Stomach (tissue), 9 donors: ENCODE results near the gene SOCS7. TPM values are rescaled to one million over a fixed set of nuclear protein-coding genes. Genes with fewer than 3 reads are reported as not detected.
"Not testable (repeated sequence)": the region's sequence is repeated elsewhere in the genome, so short reads cannot be mapped to it uniquely, and the experiment has no call there.

Experiments
- DNase-seq, 2 donors: peaks; one replicate each; pipeline versions ENCODE4 v3.0.0 to v3.0.0-alpha.2; 2013 to 2019
- H3K27ac ChIP-seq, 5 donors: fragments of 200-600 bp in 4 of 5; sonication (generic) in 4 of 5; one replicate each; pipeline ENCODE4 v1.5.1; 2013 to 2019; ENCODE audit warnings: mild to moderate bottlenecking in 1 of 5, moderate library complexity in 1 of 5
- H3K27me3 ChIP-seq, 3 donors: fragments of 200-600 bp; sonication (generic); one replicate each; pipeline ENCODE4 v1.5.1; 2017 to 2019; ENCODE audit warnings: mixed run types in 1 of 3
- H3K36me3 ChIP-seq, 4 donors: fragments of 200-600 bp; sonication (generic); 1 replicate in 3 of 4; 2 replicates in 1 of 4; pipeline ENCODE4 v1.5.1; 2016 to 2019
- H3K4me1 ChIP-seq, 4 donors: fragments of 200-600 bp; sonication (generic); one replicate each; pipeline ENCODE4 v1.5.1; 2016 to 2019
- H3K4me3 ChIP-seq, 4 donors: fragments of 200-600 bp; sonication (generic) in 3 of 4; one replicate each; pipeline ENCODE4 v1.5.1; 2016 to 2019; ENCODE audit warnings: mild to moderate bottlenecking in 1 of 4
- H3K9me3 ChIP-seq, 4 donors: fragments of 200-600 bp; sonication (generic); one replicate each; pipeline ENCODE4 v1.5.1; 2016 to 2019
- CTCF ChIP-seq, 7 experiments: fragments of 450-650 bp in 4 of 7; fragments of 200-600 bp in 3 of 7; sonication (generic) in 3 of 7; IDR thresholded peaks; one replicate each; pipeline ENCODE4 v1.5.1; 2016 to 2019; ENCODE audit warnings: antibody characterized with exemption in 7 of 7, control low read depth in 2 of 7, mild to moderate bottlenecking in 1 of 7
- EP300 ChIP-seq: sonication (generic); formaldehyde crosslinking; IDR thresholded peaks from one replicate; pipeline ENCODE4 v1.6.1; 2017; ENCODE audit warnings: antibody characterized with exemption
- POLR2A ChIP-seq, 4 donors: fragments of 450-650 bp; IDR thresholded peaks; one replicate each; pipeline ENCODE4 v1.6.1; 2016; ENCODE audit warnings: antibody characterized with exemption in 4 of 4, control low read depth in 2 of 4, mild to moderate bottlenecking in 1 of 4, moderate library complexity in 1 of 4
- POLR2AphosphoS5 ChIP-seq, 3 donors: sonication (generic); formaldehyde crosslinking; IDR thresholded peaks; one replicate each; pipeline ENCODE4 v1.6.1; 2016; ENCODE audit warnings: antibody characterized with exemption in 3 of 3
- WGBS, 5 donors: extraction: QIAGEN DNeasy Blood & Tissue Kit in 3 of 5; methylation state at CpG; one replicate each; pipeline versions ENCODE4 v1.1.5 to v1.1.7; 2013 to 2018; 5-methylcytosine and 5-hydroxymethylcytosine counted together
- intact Hi-C: fragments of 100-400 bp; cut with DNase I; formaldehyde crosslinking; loops from one replicate; pipeline ENCODE4 v1.15.1; 2023; ENCODE audit warnings: low total_unique reads
- polyA plus RNA-seq, 3 donors: library from polyadenylated mRNA; stranded (reverse); fragments of 200-250 nt; gene quantifications; one replicate each; pipeline ENCODE4 v1.2.3, GENCODE V29; 2013
- total RNA-seq, 5 donors: library from RNA; depleted of rRNA; stranded (reverse); fragments of >200 nt; gene quantifications; one replicate each; pipeline versions ENCODE4 v1.1.0 to v1.2.3, GENCODE V29; 2014 to 2016
- donor health status: healthy with polysubstance abuse.
- donor health status: Bipolar disorder and iron deficiency.
- donor health status: healthy.

SOCS7 gene
- total and polyA plus RNA-seq, 8 donors = 2.5 to 52.4 (median 11.3) TPM

- Histone ChIP-seq H3K9me3 (no peaks in the 10 kb centered on the region), H3K4me1 (peaks cover 18 to 59% (median 36%) of the 10 kb centered on the region in 4 donors), H3K27me3 (no peaks in the 10 kb centered on the region), H3K4me3 (no peak overlapping the region), H3K36me3 (no peaks in the 10 kb centered on the region), H3K27ac (peak overlapping the region in 2 of 5 donors; percentile 16 to 31)
- TF ChIP-seq POLR2AphosphoS5 (IDR thresholded peaks at IDR 0.05) (no peak), CTCF (IDR thresholded peaks at IDR 0.05) (no peak), POLR2A (IDR thresholded peaks at IDR 0.05) (no peak), EP300 (no peak)
- WGBS, 5 donors = 75 to 86% (median 78%) methylated on average over 8 to 10 of the region's 10 CpGs
- no peak for DNase-seq
- intact Hi-C loops = no loop called here
These were observed 79.9 kb downstream of the SOCS7 start for GRCh38 chr17:38431346-38432145.

GRCh38 chr17:38434178-38434665 is 82.6 kb downstream of the SOCS7 start:
- peak overlapping the region in 2 of 5 donors; percentile 1 to 50 for H3K27ac ChIP-seq
- H3K4me3 ChIP-seq = no peak overlapping the region
- H3K36me3 ChIP-seq = no peaks in the 10 kb centered on the region
- H3K27me3 ChIP-seq = no peaks in the 10 kb centered on the region
- intact Hi-C loops = no loop called here
- peaks cover 1 to 39% (median 20%) of the 10 kb centered on the region in 4 donors for H3K4me1 ChIP-seq
- no peaks in the 10 kb centered on the region for H3K9me3 ChIP-seq
- TF ChIP-seq EP300 = no peak
- no peak for TF ChIP-seq POLR2A (IDR thresholded peaks at IDR 0.05)
- TF ChIP-seq POLR2AphosphoS5 (IDR thresholded peaks at IDR 0.05) = no peak
- no peak for TF ChIP-seq CTCF (IDR thresholded peaks at IDR 0.05)
- WGBS, 5 donors = 75 to 87% (median 87%) methylated on average over 21 of the region's 21 CpGs
- DNase-seq = peak in 1 of 2 donors; percentile 58

- no peaks in the 10 kb centered on the region for H3K9me3 ChIP-seq
- DNase-seq = peak in 1 of 2 donors; percentile 41
- H3K36me3 ChIP-seq = no peaks in the 10 kb centered on the region
- peak overlapping the region in 1 of 5 donors; percentile 50 for H3K27ac ChIP-seq
- no peaks in the 10 kb centered on the region for H3K27me3 ChIP-seq
- TF ChIP-seq POLR2AphosphoS5 (IDR thresholded peaks at IDR 0.05) (no peak), CTCF (IDR thresholded peaks at IDR 0.05) (no peak), EP300 (no peak), POLR2A (IDR thresholded peaks at IDR 0.05) (no peak)
- WGBS, 5 donors = 71 to 83% (median 78%) methylated on average over 8 to 9 of the region's 9 CpGs
- H3K4me3 ChIP-seq = no peak overlapping the region
- intact Hi-C loops = no loop called here
- H3K4me1 ChIP-seq = peaks cover 0 to 27% (median 10%) of the 10 kb centered on the region in 4 donors
These were observed 84.2 kb downstream of the SOCS7 start for GRCh38 chr17:38435795-38436194.

- 72 to 79% (median 75%) methylated on average over 11 of the region's 11 CpGs for WGBS, 5 donors
- DNase-seq = no peak
- peak overlapping the region in 1 of 5 donors; percentile 24 for H3K27ac ChIP-seq
- H3K4me3 ChIP-seq = no peak overlapping the region
- H3K9me3 ChIP-seq = no peaks in the 10 kb centered on the region
- intact Hi-C loops = no loop called here
- TF ChIP-seq EP300 (no peak), POLR2A (IDR thresholded peaks at IDR 0.05) (no peak), CTCF (IDR thresholded peaks at IDR 0.05) (no peak)
- H3K27me3 ChIP-seq = no peaks in the 10 kb centered on the region
- H3K4me1 ChIP-seq = peaks cover 0 to 24% (median 10%) of the 10 kb centered on the region in 4 donors
- H3K36me3 ChIP-seq = no peaks in the 10 kb centered on the region
These were observed 84.7 kb downstream of the SOCS7 start for GRCh38 chr17:38436386-38436785.

- DNase-seq, intact Hi-C loops, H3K4me3 ChIP-seq, H3K27ac ChIP-seq, H3K36me3 ChIP-seq, H3K27me3 ChIP-seq, H3K9me3 ChIP-seq: not testable (repeated sequence)
- WGBS, 5 donors = 71 to 93% (median 87%) methylated on average over 1 of the region's 1 CpG
- peaks cover 0 to 22% (median 8%) of the 10 kb centered on the region in 4 donors for H3K4me1 ChIP-seq
These were observed 85.7 kb downstream of the SOCS7 start for GRCh38 chr17:38437313-38437712.
